ENCODE measurements around the gene CALCOCO2. TPM values are rescaled to one million over a fixed set of nuclear protein-coding genes. Genes with fewer than 3 reads are reported as not detected.

Gene CALCOCO2
- total and polyA plus RNA-seq, 2 of the 13 experiments (the other 11 are each of a cell fraction or from before 2014, with no cell fraction given), result 72.9 to 111 TPM

DNA sequence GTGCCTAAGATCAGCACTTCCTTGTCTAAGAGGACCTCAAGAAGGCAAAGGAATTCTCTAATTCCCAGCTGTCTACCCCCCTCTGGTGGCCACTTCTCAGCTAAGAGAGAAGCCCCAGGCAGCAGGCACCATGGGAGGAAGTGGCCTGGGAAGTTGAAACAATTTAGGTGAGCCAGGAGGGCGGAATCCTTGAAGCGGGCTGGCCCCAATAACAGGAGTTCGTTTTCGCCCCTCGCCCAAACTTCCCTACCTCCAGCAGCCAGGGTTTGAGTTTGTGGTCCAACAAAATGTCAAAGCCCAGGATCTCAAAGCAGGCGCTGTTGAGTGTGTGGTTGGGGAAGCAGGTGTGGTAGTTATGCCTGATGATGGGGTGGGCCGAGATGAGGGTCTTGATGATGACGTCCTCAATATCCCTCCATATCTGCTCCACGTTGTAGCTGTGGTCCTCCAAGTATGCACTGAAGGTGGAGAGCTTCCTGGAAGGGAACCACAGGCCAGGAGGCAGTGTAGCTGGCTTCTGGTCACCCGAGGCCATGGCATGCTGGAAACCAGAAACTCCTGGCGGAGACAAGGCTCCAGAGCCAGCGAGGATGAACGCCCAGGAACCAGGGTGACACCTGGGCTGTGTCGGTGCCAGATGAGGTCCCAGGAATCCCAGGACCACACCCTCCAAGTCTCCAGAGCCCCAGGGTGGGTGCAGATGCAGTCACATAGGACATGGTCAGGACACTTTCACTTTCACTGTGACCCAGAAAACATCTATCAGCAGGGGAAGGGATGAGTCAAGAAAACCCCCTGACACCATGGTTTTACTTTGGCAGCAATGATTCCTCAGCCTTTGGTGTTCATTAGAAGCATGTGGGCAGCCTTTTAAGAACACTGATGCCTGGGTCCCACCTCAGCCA, 39.5 kb upstream of the CALCOCO2 start (continued):
- TF ChIP-seq YEATS2 (CRISPR knock-in tag; IDR thresholded peaks at IDR 0.05; ENCODE audit: borderline replicate concordance) (peak; percentile 16; the same call in 1 of the 2 replicates), ZNF780A (CRISPR knock-in tag; IDR thresholded peaks at IDR 0.05) (no peak), ZNF547 (CRISPR knock-in tag; IDR thresholded peaks at IDR 0.05) (peak; percentile 27; the same call in 1 of the 2 replicates), EP300 (IDR thresholded peaks at IDR 0.05; ENCODE audit: low read depth in 2 of 2, low read length in 2 of 2) (no peak), EP300 (CRISPR knock-in tag; IDR thresholded peaks at IDR 0.05; ENCODE audit: borderline replicate concordance) (no peak), ZBTB8A (CRISPR knock-in tag; IDR thresholded peaks at IDR 0.05; ENCODE audit: borderline replicate concordance, low read depth) (0 out of 2 replicates have a peak, but pooled peaks have one; percentile 55), NR2F6 (IDR thresholded peaks at IDR 0.05) (0 out of 2 replicates have a peak, but pooled peaks have one; percentile 22), NR2F6 (CRISPR knock-in tag; IDR thresholded peaks at IDR 0.05) (0 out of 2 replicates have a peak, but pooled peaks have one; percentile 33), MIER3 (CRISPR knock-in tag; IDR thresholded peaks at IDR 0.05; ENCODE audit: borderline replicate concordance) (no peak), NR2F2 (IDR thresholded peaks at IDR 0.05; ENCODE audit: borderline replicate concordance, low read depth) (no peak), IRX3 (CRISPR knock-in tag; IDR thresholded peaks at IDR 0.05; ENCODE audit: borderline replicate concordance, low read depth) (no peak), SRY (CRISPR knock-in tag; IDR thresholded peaks at IDR 0.05) (peak; percentile 79; the same call in 1 of the 2 replicates)
- TF ChIP-seq, protein P1, sequence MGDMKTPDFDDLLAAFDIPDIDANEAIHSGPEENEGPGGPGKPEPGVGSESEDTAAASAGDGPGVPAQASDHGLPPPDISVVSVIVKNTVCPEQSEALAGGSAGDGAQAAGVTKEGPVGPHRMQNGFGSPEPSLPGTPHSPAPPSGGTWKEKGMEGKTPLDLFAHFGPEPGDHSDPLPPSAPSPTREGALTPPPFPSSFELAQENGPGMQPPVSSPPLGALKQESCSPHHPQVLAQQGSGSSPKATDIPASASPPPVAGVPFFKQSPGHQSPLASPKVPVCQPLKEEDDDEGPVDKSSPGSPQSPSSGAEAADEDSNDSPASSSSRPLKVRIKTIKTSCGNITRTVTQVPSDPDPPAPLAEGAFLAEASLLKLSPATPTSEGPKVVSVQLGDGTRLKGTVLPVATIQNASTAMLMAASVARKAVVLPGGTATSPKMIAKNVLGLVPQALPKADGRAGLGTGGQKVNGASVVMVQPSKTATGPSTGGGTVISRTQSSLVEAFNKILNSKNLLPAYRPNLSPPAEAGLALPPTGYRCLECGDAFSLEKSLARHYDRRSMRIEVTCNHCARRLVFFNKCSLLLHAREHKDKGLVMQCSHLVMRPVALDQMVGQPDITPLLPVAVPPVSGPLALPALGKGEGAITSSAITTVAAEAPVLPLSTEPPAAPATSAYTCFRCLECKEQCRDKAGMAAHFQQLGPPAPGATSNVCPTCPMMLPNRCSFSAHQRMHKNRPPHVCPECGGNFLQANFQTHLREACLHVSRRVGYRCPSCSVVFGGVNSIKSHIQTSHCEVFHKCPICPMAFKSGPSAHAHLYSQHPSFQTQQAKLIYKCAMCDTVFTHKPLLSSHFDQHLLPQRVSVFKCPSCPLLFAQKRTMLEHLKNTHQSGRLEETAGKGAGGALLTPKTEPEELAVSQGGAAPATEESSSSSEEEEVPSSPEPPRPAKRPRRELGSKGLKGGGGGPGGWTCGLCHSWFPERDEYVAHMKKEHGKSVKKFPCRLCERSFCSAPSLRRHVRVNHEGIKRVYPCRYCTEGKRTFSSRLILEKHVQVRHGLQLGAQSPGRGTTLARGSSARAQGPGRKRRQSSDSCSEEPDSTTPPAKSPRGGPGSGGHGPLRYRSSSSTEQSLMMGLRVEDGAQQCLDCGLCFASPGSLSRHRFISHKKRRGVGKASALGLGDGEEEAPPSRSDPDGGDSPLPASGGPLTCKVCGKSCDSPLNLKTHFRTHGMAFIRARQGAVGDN (CRISPR knock-in tag; IDR thresholded peaks at IDR 0.05), result peak; percentile 84
- TF ChIP-seq, protein P2, sequence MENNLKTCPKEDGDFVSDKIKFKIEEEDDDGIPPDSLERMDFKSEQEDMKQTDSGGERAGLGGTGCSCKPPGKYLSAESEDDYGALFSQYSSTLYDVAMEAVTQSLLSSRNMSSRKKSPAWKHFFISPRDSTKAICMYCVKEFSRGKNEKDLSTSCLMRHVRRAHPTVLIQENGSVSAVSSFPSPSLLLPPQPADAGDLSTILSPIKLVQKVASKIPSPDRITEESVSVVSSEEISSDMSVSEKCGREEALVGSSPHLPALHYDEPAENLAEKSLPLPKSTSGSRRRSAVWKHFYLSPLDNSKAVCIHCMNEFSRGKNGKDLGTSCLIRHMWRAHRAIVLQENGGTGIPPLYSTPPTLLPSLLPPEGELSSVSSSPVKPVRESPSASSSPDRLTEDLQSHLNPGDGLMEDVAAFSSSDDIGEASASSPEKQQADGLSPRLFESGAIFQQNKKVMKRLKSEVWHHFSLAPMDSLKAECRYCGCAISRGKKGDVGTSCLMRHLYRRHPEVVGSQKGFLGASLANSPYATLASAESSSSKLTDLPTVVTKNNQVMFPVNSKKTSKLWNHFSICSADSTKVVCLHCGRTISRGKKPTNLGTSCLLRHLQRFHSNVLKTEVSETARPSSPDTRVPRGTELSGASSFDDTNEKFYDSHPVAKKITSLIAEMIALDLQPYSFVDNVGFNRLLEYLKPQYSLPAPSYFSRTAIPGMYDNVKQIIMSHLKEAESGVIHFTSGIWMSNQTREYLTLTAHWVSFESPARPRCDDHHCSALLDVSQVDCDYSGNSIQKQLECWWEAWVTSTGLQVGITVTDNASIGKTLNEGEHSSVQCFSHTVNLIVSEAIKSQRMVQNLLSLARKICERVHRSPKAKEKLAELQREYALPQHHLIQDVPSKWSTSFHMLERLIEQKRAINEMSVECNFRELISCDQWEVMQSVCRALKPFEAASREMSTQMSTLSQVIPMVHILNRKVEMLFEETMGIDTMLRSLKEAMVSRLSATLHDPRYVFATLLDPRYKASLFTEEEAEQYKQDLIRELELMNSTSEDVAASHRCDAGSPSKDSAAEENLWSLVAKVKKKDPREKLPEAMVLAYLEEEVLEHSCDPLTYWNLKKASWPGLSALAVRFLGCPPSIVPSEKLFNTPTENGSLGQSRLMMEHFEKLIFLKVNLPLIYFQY (CRISPR knock-in tag; IDR thresholded peaks at IDR 0.05; ENCODE audit: borderline replicate concordance), result no peak
- TF ChIP-seq, protein P3, sequence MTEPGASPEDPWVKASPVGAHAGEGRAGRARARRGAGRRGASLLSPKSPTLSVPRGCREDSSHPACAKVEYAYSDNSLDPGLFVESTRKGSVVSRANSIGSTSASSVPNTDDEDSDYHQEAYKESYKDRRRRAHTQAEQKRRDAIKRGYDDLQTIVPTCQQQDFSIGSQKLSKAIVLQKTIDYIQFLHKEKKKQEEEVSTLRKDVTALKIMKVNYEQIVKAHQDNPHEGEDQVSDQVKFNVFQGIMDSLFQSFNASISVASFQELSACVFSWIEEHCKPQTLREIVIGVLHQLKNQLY (CRISPR knock-in tag; IDR thresholded peaks at IDR 0.05), result no peak
- TF ChIP-seq, protein P4, sequence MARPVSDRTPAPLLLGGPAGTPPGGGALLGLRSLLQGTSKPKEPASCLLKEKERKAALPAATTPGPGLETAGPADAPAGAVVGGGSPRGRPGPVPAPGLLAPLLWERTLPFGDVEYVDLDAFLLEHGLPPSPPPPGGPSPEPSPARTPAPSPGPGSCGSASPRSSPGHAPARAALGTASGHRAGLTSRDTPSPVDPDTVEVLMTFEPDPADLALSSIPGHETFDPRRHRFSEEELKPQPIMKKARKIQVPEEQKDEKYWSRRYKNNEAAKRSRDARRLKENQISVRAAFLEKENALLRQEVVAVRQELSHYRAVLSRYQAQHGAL (CRISPR knock-in tag; IDR thresholded peaks at IDR 0.05; ENCODE audit: not compliant biosample characterization), result no peak
